ENCODE results near the gene USP31.

GRCh38 chr16:23143391-23143790 is 5.9 kb downstream of the USP31 start:
- TF ChIP-seq CEBPB (IDR thresholded peaks at IDR 0.05) (no peak), SMC3 (IDR thresholded peaks at IDR 0.05) (no peak), SREBF2 (IDR thresholded peaks at IDR 0.05) (no peak), ELK1 (IDR thresholded peaks at IDR 0.05; ENCODE audit: low read depth, low read length) (no peak), POLR2A (IDR thresholded peaks at IDR 0.05; ENCODE audit: low read length) (no peak), JUN (IDR thresholded peaks at IDR 0.05) (no peak), POLR2AphosphoS2 (conservative IDR thresholded peaks at IDR 0.05; ENCODE audit: low read length) (no peak), RNF2 (IDR thresholded peaks at IDR 0.05; ENCODE audit: borderline replicate concordance, low read depth) (no peak), RAD21 (conservative IDR thresholded peaks at IDR 0.05 in 1 of 2, IDR thresholded peaks at IDR 0.05 in 1 of 2) (no peak), ZNF302 (CRISPR knock-in tag; IDR thresholded peaks at IDR 0.05) (no peak), EP300 (IDR thresholded peaks at IDR 0.05) (no peak)
- TF ChIP-seq, protein P1, sequence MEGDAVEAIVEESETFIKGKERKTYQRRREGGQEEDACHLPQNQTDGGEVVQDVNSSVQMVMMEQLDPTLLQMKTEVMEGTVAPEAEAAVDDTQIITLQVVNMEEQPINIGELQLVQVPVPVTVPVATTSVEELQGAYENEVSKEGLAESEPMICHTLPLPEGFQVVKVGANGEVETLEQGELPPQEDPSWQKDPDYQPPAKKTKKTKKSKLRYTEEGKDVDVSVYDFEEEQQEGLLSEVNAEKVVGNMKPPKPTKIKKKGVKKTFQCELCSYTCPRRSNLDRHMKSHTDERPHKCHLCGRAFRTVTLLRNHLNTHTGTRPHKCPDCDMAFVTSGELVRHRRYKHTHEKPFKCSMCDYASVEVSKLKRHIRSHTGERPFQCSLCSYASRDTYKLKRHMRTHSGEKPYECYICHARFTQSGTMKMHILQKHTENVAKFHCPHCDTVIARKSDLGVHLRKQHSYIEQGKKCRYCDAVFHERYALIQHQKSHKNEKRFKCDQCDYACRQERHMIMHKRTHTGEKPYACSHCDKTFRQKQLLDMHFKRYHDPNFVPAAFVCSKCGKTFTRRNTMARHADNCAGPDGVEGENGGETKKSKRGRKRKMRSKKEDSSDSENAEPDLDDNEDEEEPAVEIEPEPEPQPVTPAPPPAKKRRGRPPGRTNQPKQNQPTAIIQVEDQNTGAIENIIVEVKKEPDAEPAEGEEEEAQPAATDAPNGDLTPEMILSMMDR (IDR thresholded peaks at IDR 0.05) = no peak
- TF ChIP-seq, protein P2, sequence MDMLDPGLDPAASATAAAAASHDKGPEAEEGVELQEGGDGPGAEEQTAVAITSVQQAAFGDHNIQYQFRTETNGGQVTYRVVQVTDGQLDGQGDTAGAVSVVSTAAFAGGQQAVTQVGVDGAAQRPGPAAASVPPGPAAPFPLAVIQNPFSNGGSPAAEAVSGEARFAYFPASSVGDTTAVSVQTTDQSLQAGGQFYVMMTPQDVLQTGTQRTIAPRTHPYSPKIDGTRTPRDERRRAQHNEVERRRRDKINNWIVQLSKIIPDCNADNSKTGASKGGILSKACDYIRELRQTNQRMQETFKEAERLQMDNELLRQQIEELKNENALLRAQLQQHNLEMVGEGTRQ (IDR thresholded peaks at IDR 0.05) = no peak

Measured in A549 (cell line).